ENCODE results near the gene DISC1. TPM values are rescaled to one million over a fixed set of nuclear protein-coding genes. Genes with fewer than 3 reads are reported as not detected.

DISC1 gene
- total and polyA plus RNA-seq, 12 donors, result 1.0 to 21.0 (median 9.7) TPM

DNA sequence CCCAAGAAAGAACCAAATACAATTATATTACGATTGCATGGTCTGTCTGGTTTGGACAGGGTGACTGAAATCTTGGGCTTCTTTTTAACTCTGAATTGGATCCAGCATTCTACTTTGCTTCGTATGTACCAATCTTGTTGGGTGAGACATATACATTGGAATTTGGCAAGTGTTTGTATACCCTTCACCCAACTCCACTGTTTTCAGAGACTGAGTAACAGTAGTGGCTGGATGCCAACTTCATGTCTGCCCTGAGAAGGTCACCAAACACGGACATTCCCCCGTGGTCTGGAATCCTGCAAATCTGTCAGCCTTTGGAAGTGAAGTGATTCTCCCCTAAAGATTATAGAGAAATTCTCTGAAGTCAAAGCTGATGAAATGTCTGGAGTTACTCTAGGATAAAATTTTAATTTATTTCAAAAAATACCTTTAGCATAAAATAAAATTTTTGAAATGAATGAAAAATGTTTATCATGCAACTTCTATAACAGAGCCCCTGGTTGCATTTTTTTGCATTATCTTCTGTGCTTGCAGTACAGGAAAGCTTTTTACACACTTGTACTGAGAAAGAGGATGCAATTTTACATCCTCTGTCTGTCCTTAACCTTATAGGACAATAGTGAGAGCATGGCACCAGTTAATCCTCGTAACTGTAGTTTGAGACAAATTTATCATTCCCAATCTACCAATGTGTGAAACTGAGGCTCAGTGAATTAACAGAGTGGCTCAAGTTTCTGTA is 201.8 kb downstream of the DISC1 start:
- no peak for TF ChIP-seq POLR2A (IDR thresholded peaks at IDR 0.05)
- TF ChIP-seq, protein P1, sequence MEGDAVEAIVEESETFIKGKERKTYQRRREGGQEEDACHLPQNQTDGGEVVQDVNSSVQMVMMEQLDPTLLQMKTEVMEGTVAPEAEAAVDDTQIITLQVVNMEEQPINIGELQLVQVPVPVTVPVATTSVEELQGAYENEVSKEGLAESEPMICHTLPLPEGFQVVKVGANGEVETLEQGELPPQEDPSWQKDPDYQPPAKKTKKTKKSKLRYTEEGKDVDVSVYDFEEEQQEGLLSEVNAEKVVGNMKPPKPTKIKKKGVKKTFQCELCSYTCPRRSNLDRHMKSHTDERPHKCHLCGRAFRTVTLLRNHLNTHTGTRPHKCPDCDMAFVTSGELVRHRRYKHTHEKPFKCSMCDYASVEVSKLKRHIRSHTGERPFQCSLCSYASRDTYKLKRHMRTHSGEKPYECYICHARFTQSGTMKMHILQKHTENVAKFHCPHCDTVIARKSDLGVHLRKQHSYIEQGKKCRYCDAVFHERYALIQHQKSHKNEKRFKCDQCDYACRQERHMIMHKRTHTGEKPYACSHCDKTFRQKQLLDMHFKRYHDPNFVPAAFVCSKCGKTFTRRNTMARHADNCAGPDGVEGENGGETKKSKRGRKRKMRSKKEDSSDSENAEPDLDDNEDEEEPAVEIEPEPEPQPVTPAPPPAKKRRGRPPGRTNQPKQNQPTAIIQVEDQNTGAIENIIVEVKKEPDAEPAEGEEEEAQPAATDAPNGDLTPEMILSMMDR (IDR thresholded peaks at IDR 0.05), result no peak
- WGBS, 4 donors, result 40 to 49% (median 47%) methylated on average over 5 of the region's 5 CpGs
- H3K27ac ChIP-seq, result peak overlapping the region in 1 of 5 donors; percentile 62
- peak; percentile 29 to 66 (median 50) for DNase-seq
- H3K4me1 ChIP-seq (replicated peaks in 1 of 2), result peaks cover 11 to 23% of the 10 kb centered on the region in 2 donors
- H3K27me3 ChIP-seq, result no peaks in the 10 kb centered on the region
- intact Hi-C loops (cut with DNase I), result no loop called here
- H3K9me3 ChIP-seq (replicated peaks in 1 of 3), result no peaks in the 10 kb centered on the region
- H3K36me3 ChIP-seq (replicated peaks in 1 of 2), result no peaks in the 10 kb centered on the region
- H3K4me3 ChIP-seq, result no peak overlapping the region

DNA sequence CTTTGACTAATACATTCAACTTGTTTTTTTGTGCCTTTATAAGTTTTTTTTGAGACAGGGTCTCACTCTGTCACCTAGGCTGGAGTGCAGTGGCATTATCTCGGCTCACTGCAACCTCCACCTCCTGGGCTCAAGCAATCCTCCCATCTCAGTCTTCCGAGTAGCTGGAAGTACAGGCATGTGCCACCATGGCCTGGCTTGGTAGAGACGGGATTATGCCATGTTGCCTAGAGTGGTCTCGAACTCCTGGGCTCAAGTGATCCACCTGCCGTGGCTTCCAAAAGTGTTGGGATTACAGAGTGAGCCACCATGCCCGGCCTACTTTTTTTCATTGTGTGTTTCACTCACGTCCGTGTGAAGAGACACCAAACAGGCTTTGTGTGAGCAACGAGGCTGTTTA is 202.7 kb downstream of the DISC1 start:
- WGBS, 4 donors, result 85 to 94% (median 85%) methylated on average over 8 to 9 of the region's 9 CpGs
- H3K27ac ChIP-seq, result no peak overlapping the region
- H3K27me3 ChIP-seq, result no peaks in the 10 kb centered on the region
- TF ChIP-seq POLR2A (IDR thresholded peaks at IDR 0.05), result no peak
- TF ChIP-seq, protein P1 (IDR thresholded peaks at IDR 0.05), result no peak
- H3K9me3 ChIP-seq (replicated peaks in 1 of 3), result no peaks in the 10 kb centered on the region
- no peak overlapping the region for H3K4me3 ChIP-seq
- intact Hi-C loops (cut with DNase I), result no loop called here
- no peaks in the 10 kb centered on the region for H3K36me3 ChIP-seq (replicated peaks in 1 of 2)
- no peak for DNase-seq
- peaks cover 11 to 23% of the 10 kb centered on the region in 2 donors for H3K4me1 ChIP-seq (replicated peaks in 1 of 2)

DNA sequence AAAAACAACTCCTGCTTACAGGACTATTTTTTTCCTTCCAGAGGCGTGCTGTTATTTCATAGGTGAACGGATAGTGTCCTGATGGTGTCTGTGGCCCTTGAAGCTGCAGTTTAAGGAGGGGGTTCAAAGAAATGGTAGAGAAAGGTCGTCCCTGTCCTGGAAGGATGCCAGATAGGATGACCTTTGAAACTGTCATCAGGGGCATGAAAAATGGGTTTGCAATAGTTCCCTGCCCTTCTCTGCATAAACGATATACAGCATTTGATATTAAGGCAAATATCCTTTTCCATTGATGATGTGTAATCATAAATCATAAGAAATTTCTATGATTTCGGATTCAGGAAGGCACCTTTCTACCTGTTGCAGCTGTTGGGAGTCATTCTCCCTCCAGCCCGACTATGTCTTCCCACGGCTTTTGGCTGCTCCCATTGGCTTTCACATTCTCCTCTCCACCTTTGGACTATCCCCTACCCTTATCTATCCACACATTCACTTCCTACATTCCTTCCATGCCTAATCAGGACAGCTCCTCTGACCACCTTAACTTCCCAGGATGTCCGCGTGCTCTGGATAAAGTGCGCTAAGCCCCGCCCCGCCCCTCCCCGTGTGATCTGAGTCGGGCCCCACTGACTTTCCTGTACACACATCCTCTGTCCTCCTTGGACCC is 209.8 kb downstream of the DISC1 start:
- H3K4me3 ChIP-seq, result no peak overlapping the region
- no peak overlapping the region for H3K27ac ChIP-seq
- no peaks in the 10 kb centered on the region for H3K27me3 ChIP-seq
- DNase-seq, result no peak
- TF ChIP-seq, protein P1 (IDR thresholded peaks at IDR 0.05), result no peak
- no peak for TF ChIP-seq POLR2A (IDR thresholded peaks at IDR 0.05)
- intact Hi-C loops (cut with DNase I), result no loop called here
- H3K36me3 ChIP-seq (replicated peaks in 1 of 2), result no peaks in the 10 kb centered on the region
- no peaks in the 10 kb centered on the region for H3K4me1 ChIP-seq (replicated peaks in 1 of 2)
- no peaks in the 10 kb centered on the region for H3K9me3 ChIP-seq (replicated peaks in 1 of 3)
- 83 to 88% (median 86%) methylated on average over 14 of the region's 14 CpGs for WGBS, 4 donors

DNA sequence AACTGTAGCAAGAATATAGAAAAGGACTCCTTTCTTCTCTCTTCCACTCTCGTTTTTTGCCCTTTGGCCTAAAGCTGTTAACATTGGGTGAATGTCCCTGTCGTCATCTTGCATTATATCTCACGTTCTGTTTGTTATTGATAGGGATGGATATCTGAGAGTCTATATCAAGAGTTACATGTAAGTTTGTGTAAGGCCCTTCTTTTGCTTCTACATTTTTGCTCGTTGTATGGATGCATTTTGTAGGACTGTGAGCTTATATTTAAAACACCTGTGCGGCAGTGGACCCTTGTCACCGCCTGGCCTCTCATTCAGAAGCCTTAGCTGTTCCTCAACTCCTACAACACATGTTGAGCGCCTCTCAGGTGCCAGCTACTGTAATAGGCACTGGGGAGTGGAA is 211.9 kb downstream of the DISC1 start:
- no peak for DNase-seq
- TF ChIP-seq POLR2A (IDR thresholded peaks at IDR 0.05), result no peak
- TF ChIP-seq, protein P1 (IDR thresholded peaks at IDR 0.05), result no peak
- Histone ChIP-seq H3K4me3 (no peak overlapping the region), H3K36me3 (replicated peaks in 1 of 2) (no peaks in the 10 kb centered on the region), H3K4me1 (replicated peaks in 1 of 2) (no peaks in the 10 kb centered on the region), H3K27ac (no peak overlapping the region), H3K9me3 (replicated peaks in 1 of 3) (no peaks in the 10 kb centered on the region), H3K27me3 (no peaks in the 10 kb centered on the region)
- intact Hi-C loops (cut with DNase I), result no loop called here
- WGBS, 4 donors, result 85 to 91% (median 90%) methylated on average over 7 of the region's 7 CpGs
